Astrocyte (in vitro differentiated cells and primary cell): ENCODE measurements around the gene MLST8. TPM values are rescaled to one million over a fixed set of nuclear protein-coding genes. Genes with fewer than 3 reads are reported as not detected.
A peak's percentile ranks its signal among the peaks of the same experiment; 100 is the strongest.

Source experiments
- DNase-seq: peaks from one replicate; pipeline ENCODE4 v3.0.0-alpha.2; 2010; ENCODE audit warnings: low read depth
- FAIRE-seq: peaks from 2 replicates; lab custom pipeline; 2011; peaks lifted over from hg19 to GRCh38; lab: Jason Lieb, UNC
- H2AFZ ChIP-seq: 2 replicates; pipeline ENCODE4 v1.6.0; 2012; ENCODE audit warnings: low read depth, low read length, inconsistent platforms
- H3K27ac ChIP-seq: 2 replicates; pipeline ENCODE4 v1.5.1; 2011; ENCODE audit warnings: low read depth, low read length, inconsistent platforms
- H3K27me3 ChIP-seq: 2 replicates; pipeline ENCODE4 v1.6.0; 2011; ENCODE audit warnings: low read length, inconsistent platforms; ENCODE audit not compliant: insufficient read depth
- H3K36me3 ChIP-seq: 2 replicates; pipeline ENCODE4 v1.5.1; 2011; ENCODE audit warnings: low read length, inconsistent platforms; ENCODE audit not compliant: insufficient read depth
- H3K4me1 ChIP-seq: 2 replicates; pipeline ENCODE4 v1.5.1; 2011; ENCODE audit warnings: low read length, inconsistent platforms; ENCODE audit not compliant: insufficient read depth
- H3K4me2 ChIP-seq: 2 replicates; pipeline ENCODE4 v1.6.0; 2012; ENCODE audit warnings: low read length, inconsistent platforms
- H3K4me3 ChIP-seq: 2 replicates; pipeline ENCODE4 v1.5.1; 2011; ENCODE audit warnings: low read depth, mild to moderate bottlenecking, low read length, inconsistent platforms; ENCODE audit not compliant: insufficient read depth
- H3K79me2 ChIP-seq: 2 replicates; pipeline ENCODE4 v1.6.0; 2012; ENCODE audit warnings: mild to moderate bottlenecking, low read length, inconsistent platforms; ENCODE audit not compliant: insufficient read depth
- H3K9ac ChIP-seq: 2 replicates; pipeline ENCODE4 v1.6.0; 2012; ENCODE audit warnings: mild to moderate bottlenecking, low read length, inconsistent platforms
- H3K9me3 ChIP-seq: 2 replicates; pipeline ENCODE4 v1.5.1; 2012; ENCODE audit warnings: low read depth, mild to moderate bottlenecking, low read length, inconsistent platforms; ENCODE audit not compliant: insufficient read depth
- H4K20me1 ChIP-seq: 2 replicates; pipeline ENCODE4 v1.6.0; 2012; ENCODE audit warnings: low read length, inconsistent platforms; ENCODE audit not compliant: insufficient read depth
- H3K27ac Mint-ChIP-seq: one replicate; pipeline ENCODE4 v1.8.0; 2021; ENCODE audit warnings: mild to moderate bottlenecking, mixed read lengths; ENCODE audit not compliant: unreplicated experiment
- H3K27me3 Mint-ChIP-seq: one replicate; pipeline ENCODE4 v1.8.0; 2021; ENCODE audit warnings: low read depth, mixed read lengths; ENCODE audit not compliant: unreplicated experiment
- H3K36me3 Mint-ChIP-seq: one replicate; pipeline ENCODE4 v1.8.0; 2021; ENCODE audit warnings: low read depth, mixed read lengths; ENCODE audit not compliant: unreplicated experiment
- H3K4me1 Mint-ChIP-seq: one replicate; pipeline ENCODE4 v1.8.0; 2021; ENCODE audit warnings: low read depth, mixed read lengths; ENCODE audit not compliant: unreplicated experiment
- H3K4me3 Mint-ChIP-seq: one replicate; pipeline ENCODE4 v1.8.0; 2021; ENCODE audit warnings: mild to moderate bottlenecking, moderate library complexity, mixed read lengths; ENCODE audit not compliant: unreplicated experiment
- H3K9me3 Mint-ChIP-seq: one replicate; pipeline ENCODE4 v1.8.0; 2021; ENCODE audit warnings: mild to moderate bottlenecking, mixed read lengths; ENCODE audit not compliant: unreplicated experiment
- CTCF ChIP-seq: IDR thresholded peaks from 2 replicates; pipeline ENCODE4 v1.5.1; 2011; ENCODE audit warnings: low read depth, mild to moderate bottlenecking, inconsistent platforms, low read length, moderate library complexity; ENCODE audit not compliant: insufficient read depth
- EZH2 ChIP-seq: IDR thresholded peaks from 2 replicates; pipeline ENCODE4 v1.6.1; 2012; ENCODE audit warnings: mild to moderate bottlenecking, low read length, inconsistent platforms; ENCODE audit not compliant: insufficient read depth
- total RNA-seq: library from RNA; stranded (reverse); gene quantifications from 2 replicates; pipeline ENCODE4 v1.2.1, GENCODE V29; 2021

The MLST8 gene
- total RNA-seq, 1 donor from 2014 or later, result 34.7 TPM

DNA sequence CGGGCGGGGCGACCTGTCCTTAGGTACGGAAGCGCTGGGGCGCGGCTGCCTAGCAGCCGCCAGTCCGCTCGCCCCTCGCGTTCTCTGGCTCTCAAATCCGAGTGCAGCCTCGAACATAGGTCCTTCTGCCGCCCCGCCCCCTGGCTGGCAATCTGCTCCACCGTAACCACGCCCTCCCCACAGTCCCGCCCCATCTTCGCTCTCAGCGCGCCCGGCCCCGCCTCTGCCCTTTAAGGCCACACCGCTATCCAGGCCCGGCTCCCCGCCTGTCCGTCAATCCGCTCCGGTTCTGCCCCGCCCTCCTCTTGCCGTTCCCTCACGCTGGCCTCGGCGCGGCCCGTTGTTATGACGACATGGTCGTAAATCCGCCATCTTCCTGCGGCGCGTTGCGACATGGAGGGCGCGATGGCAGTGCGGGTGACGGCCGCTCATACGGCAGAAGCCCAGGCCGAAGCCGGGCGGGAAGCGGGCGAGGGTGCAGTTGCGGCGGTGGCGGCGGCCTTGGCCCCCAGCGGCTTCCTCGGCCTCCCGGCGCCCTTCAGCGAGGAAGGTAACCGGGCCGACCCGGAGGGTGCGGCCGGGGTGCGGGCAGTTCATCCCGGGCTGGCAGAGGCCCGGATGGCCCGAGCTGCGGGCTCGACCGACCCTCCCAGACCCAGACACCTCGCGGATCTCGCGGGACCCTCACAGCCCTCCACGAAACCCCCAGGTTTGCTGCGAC, 18.1 kb downstream of the MLST8 start, which contains the start of gene E4F1:
TSS of gene E4F1 (plus strand) at position 371 of the 721 bp plus-strand sequence. CDS start at position 394, 23 bp downstream.
- Histone ChIP-seq H3K9me3 (no peaks in the 10 kb centered on the region), H2AFZ (peak within 1 kb of the TSS; percentile 91)
- H3K27ac Mint-ChIP-seq, result peak within 1 kb of the TSS; percentile 77

GRCh38 chr16:2223942-2224486, 18.8 kb downstream of the MLST8 start:
- TF ChIP-seq CTCF, result no peak
- TF ChIP-seq EZH2, result no peak
- no peaks in the 10 kb centered on the region for H3K9me3 Mint-ChIP-seq
- peak overlapping the region; percentile 90 for H3K4me3 Mint-ChIP-seq
- peak overlapping the region; percentile 70 for H3K27ac ChIP-seq
- no peaks in the 10 kb centered on the region for H3K9me3 ChIP-seq
- peaks cover 7% of the 10 kb centered on the region for H3K4me1 Mint-ChIP-seq
- peak; percentile 27 for DNase-seq
- H3K4me3 ChIP-seq, result peak overlapping the region; percentile 88
- H2AFZ ChIP-seq, result peak overlapping the region; percentile 91
- H3K9ac ChIP-seq, result peak overlapping the region; percentile 95
- H3K27ac Mint-ChIP-seq, result peak overlapping the region; percentile 77
- peak overlapping the region; percentile 100 for H3K4me2 ChIP-seq
- H3K36me3 ChIP-seq, result no peaks in the 10 kb centered on the region
- peaks cover 51% of the 10 kb centered on the region for H3K79me2 ChIP-seq
- peaks cover 45% of the 10 kb centered on the region for H4K20me1 ChIP-seq
- peaks cover 9% of the 10 kb centered on the region for H3K4me1 ChIP-seq
- H3K27me3 ChIP-seq, result no peaks in the 10 kb centered on the region
- H3K27me3 Mint-ChIP-seq, result no peaks in the 10 kb centered on the region
- no peak for FAIRE-seq
- peaks cover 4% of the 10 kb centered on the region for H3K36me3 Mint-ChIP-seq

More for the DNA sequence above, 18.1 kb downstream of the MLST8 start, which contains the start of gene E4F1:
- Mint-ChIP-seq H3K27me3 (no peaks in the 10 kb centered on the region), H3K4me3 (peak within 1 kb of the TSS; percentile 90), H3K4me1 (peaks cover 7% of the 10 kb centered on the region), H3K9me3 (no peaks in the 10 kb centered on the region), H3K36me3 (peaks cover 4% of the 10 kb centered on the region)
- H3K36me3 ChIP-seq, result no peaks in the 10 kb centered on the region
- H3K4me1 ChIP-seq, result peaks cover 9% of the 10 kb centered on the region
- peak within 1 kb of the TSS; percentile 100 for H3K4me2 ChIP-seq
- TF ChIP-seq EZH2 (no peak), CTCF (no peak)
- H3K9ac ChIP-seq, result peak within 1 kb of the TSS; percentile 95
- H3K4me3 ChIP-seq, result peak within 1 kb of the TSS; percentile 88
- H3K79me2 ChIP-seq, result peaks cover 46% of the 10 kb centered on the region
- DNase-seq (peak; percentile 99), FAIRE-seq (no peak)
- peaks cover 39% of the 10 kb centered on the region for H4K20me1 ChIP-seq
- H3K27ac ChIP-seq, result peak within 1 kb of the TSS; percentile 70
- no peaks in the 10 kb centered on the region for H3K27me3 ChIP-seq
